Adrenal gland (tissue), 12 donors: ENCODE measurements around the gene GPT2. TPM values are rescaled to one million over a fixed set of nuclear protein-coding genes. Genes with fewer than 3 reads are reported as not detected.

Source experiments
- DNase-seq, 7 donors: peaks; one replicate each; pipeline ENCODE4 v3.0.0-alpha.2; 2019 to 2020
- H3K27ac ChIP-seq, 5 donors: fragments of 200-600 bp; sonication (generic) in 4 of 5; 1 replicate in 3 of 5; 2 replicates in 2 of 5; pipeline versions ENCODE4 v1.5.1 to v1.8.0; 2016 to 2020; ENCODE audit warnings: mild to moderate bottlenecking in 1 of 5
- H3K27me3 ChIP-seq: fragments of 200-600 bp; 2 replicates; pipeline ENCODE4 v1.8.0; 2021
- H3K36me3 ChIP-seq, 2 donors: fragments of 200-600 bp; replicated peaks in 1 of 2; 1 replicate in 1 of 2; 2 replicates in 1 of 2; pipeline versions ENCODE4 v1.5.1 to v1.8.0; 2018 to 2022
- H3K4me1 ChIP-seq, 2 donors: fragments of 200-600 bp; replicated peaks in 1 of 2; 1 replicate in 1 of 2; 2 replicates in 1 of 2; pipeline versions ENCODE4 v1.5.1 to v1.8.0; 2018 to 2021
- H3K4me3 ChIP-seq, 4 donors: fragments of 200-600 bp; sonication (generic) in 3 of 4; one replicate each; pipeline ENCODE4 v1.5.1; 2016 to 2018
- H3K9me3 ChIP-seq, 3 donors: fragments of 200-600 bp; sonication (generic) in 1 of 3; replicated peaks in 1 of 3; 1 replicate in 2 of 3; 2 replicates in 1 of 3; pipeline versions ENCODE4 v1.5.1 to v1.8.0; 2016 to 2021
- CTCF ChIP-seq, 6 experiments: fragments of 450-650 bp in 4 of 6; fragments of 200-600 bp in 2 of 6; sonication (generic) in 1 of 6; IDR thresholded peaks; 1 replicate in 5 of 6; 2 replicates in 1 of 6; pipeline versions ENCODE4 v1.5.1 to v1.8.0; 2016 to 2021; ENCODE audit warnings: antibody characterized with exemption in 6 of 6, mild to moderate bottlenecking in 2 of 6, moderate library complexity in 1 of 6
- POLR2A ChIP-seq, 2 donors: fragments of 450-650 bp; IDR thresholded peaks; one replicate each; pipeline ENCODE4 v1.6.1; 2017; ENCODE audit warnings: antibody characterized with exemption in 2 of 2, mild to moderate bottlenecking in 2 of 2, moderate library complexity in 1 of 2
- WGBS, 4 donors: extraction: QIAGEN DNeasy Blood & Tissue Kit in 2 of 4; methylation state at CpG; one replicate each; pipeline versions ENCODE4 v1.1.5 to v1.1.7; 2013 to 2017; 5-methylcytosine and 5-hydroxymethylcytosine counted together
- intact Hi-C, 2 donors: fragments of 100-400 bp; cut with DNase I; formaldehyde crosslinking; loops; one replicate each; pipeline versions ENCODE4 v1.14.1 to v1.15.0; 2022 to 2023
- polyA plus RNA-seq, 3 donors: library from polyadenylated mRNA; stranded (reverse); fragments of 200-250 nt in 2 of 3; fragments of 350-450 nt in 1 of 3; fragmentation: Illumina TruSeq in 1 of 3; extraction: RNeasy Lipid Tissue Mini Kit (QIAGEN cat#74804) in 1 of 3; gene quantifications; one replicate each; pipeline ENCODE4 v1.2.3, GENCODE V29; 2013 to 2014
- total RNA-seq, 9 donors: library from RNA; depleted of rRNA in 4 of 9; stranded (reverse); fragments of >200 nt in 4 of 9; fragments of 120-200 nt in 1 of 9; fragmentation: NEBNext Ultra II Directional in 1 of 9; extraction: Animal tissue kit (Norgen Biotek cat#: 25700) in 1 of 9; gene quantifications; one replicate each; pipeline versions ENCODE4 v1.1.0 to v1.2.4, GENCODE V29; 2013 to 2023
- donor health status: healthy with polysubstance abuse.
- donor health status: Bipolar disorder and iron deficiency.
- donor health status: DM: yes; HTN: yes; CAD: no.
- donor health status: DM: no; HTN: no; CAD: no.
- donor health status: DM: no; HTN: no; CAD: no.
- donor health status: DM: yes; HTN: yes; CAD: no.

Gene GPT2
- total and polyA plus RNA-seq, 12 donors, result 10.3 to 70.8 (median 21.2) TPM

- whole genome bisulfite sequencing, 4 donors, result 95 to 98% (median 97%) methylated on average over 11 to 18 of the region's 18 CpGs
- H3K9me3 ChIP-seq, result no peaks in the 10 kb centered on the region
- no peak overlapping the region for H3K27ac ChIP-seq
- H3K4me1 ChIP-seq, result no peaks in the 10 kb centered on the region
- DNase-seq, result no peak
- intact Hi-C loops, result no loop called here
- no peaks in the 10 kb centered on the region for H3K36me3 ChIP-seq
- H3K27me3 ChIP-seq, result no peaks in the 10 kb centered on the region
- H3K4me3 ChIP-seq, result no peak overlapping the region
- no peak for TF ChIP-seq CTCF (IDR thresholded peaks at IDR 0.05)
- TF ChIP-seq POLR2A (IDR thresholded peaks at IDR 0.05), result no peak
Measured at GRCh38 chr16:46842192-46842895, 41.8 kb upstream of the GPT2 start.

- 30 to 52% (median 37%) methylated on average over 22 to 74 of the region's 74 CpGs for WGBS, 4 donors
- no peak for DNase-seq
- no peak overlapping the region for H3K4me3 ChIP-seq
- intact Hi-C loops, result no loop called here
- H3K36me3 ChIP-seq, result no peaks in the 10 kb centered on the region
- H3K27me3 ChIP-seq, result no peaks in the 10 kb centered on the region
- no peaks in the 10 kb centered on the region for H3K9me3 ChIP-seq
- TF ChIP-seq POLR2A (IDR thresholded peaks at IDR 0.05) (no peak), CTCF (IDR thresholded peaks at IDR 0.05) (no peak)
- no peaks in the 10 kb centered on the region for H3K4me1 ChIP-seq
- H3K27ac ChIP-seq, result no peak overlapping the region
Measured at GRCh38 chr16:46843898-46844642, 40.1 kb upstream of the GPT2 start.

DNA sequence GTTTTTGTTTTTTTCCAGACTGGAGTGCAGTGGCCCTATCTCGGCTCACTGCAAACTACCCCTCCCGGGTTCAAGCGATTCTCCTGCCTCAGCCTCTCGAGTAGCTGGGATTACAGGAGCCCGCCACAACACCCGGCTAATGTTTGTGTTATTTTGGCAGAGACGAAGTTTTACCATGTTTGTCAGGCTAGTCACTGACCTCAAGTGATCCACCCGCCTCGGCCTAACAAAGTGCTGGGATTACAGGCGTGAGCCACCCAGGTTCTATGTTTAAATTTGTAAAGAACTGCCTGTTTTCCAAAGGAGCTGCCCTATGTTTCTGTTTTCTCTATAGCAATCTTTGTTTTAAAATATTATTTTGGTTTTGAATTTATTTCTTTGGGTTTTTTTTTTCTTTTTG, 39.4 kb upstream of the GPT2 start:
- no peaks in the 10 kb centered on the region for H3K4me1 ChIP-seq
- intact Hi-C loops, result no loop called here
- H3K9me3 ChIP-seq, result no peaks in the 10 kb centered on the region
- no peaks in the 10 kb centered on the region for H3K36me3 ChIP-seq
- TF ChIP-seq POLR2A (IDR thresholded peaks at IDR 0.05) (no peak), CTCF (IDR thresholded peaks at IDR 0.05) (no peak)
- no peak for DNase-seq
- H3K27ac ChIP-seq, result no peak overlapping the region
- H3K27me3 ChIP-seq, result no peaks in the 10 kb centered on the region
- H3K4me3 ChIP-seq, result no peak overlapping the region
- WGBS, 4 donors, result 82 to 89% (median 85%) methylated on average over 10 of the region's 10 CpGs

- no peaks in the 10 kb centered on the region for H3K36me3 ChIP-seq
Measured at GRCh38 chr16:46845952-46846351, 38.2 kb upstream of the GPT2 start.

More at GRCh38 chr16:46845952-46846351, 38.2 kb upstream of the GPT2 start:
- Histone ChIP-seq H3K9me3 (no peaks in the 10 kb centered on the region), H3K27ac (no peak overlapping the region), H3K27me3 (no peaks in the 10 kb centered on the region), H3K4me1 (no peaks in the 10 kb centered on the region), H3K4me3 (no peak overlapping the region)
- DNase-seq, result no peak
- WGBS, 4 donors, result 88 to 93% (median 91%) methylated on average over 5 of the region's 5 CpGs
- intact Hi-C loops, result no loop called here
- TF ChIP-seq POLR2A (IDR thresholded peaks at IDR 0.05), result no peak
- TF ChIP-seq CTCF (IDR thresholded peaks at IDR 0.05), result no peak
